CD4-positive, alpha-beta memory T cell (primary cell): ENCODE results near the gene QRICH1. TPM values are rescaled to one million over a fixed set of nuclear protein-coding genes. Genes with fewer than 3 reads are reported as not detected.

Source experiments
- CTCF ChIA-PET: fragments of 350-600 bp; sonication (Branson Sonifier 250); formaldehyde crosslinking; loops from one replicate; lab custom pipeline; 2021; ENCODE audit warnings: inconsistent platforms; ENCODE audit not compliant: partially characterized antibody; lab: Charles Lee
- POLR2A ChIA-PET: fragments of 350-600 bp; sonication (Branson Sonifier 250); formaldehyde crosslinking; loops from one replicate; lab custom pipeline; 2021; ENCODE audit not compliant: partially characterized antibody; lab: Charles Lee
- DNase-seq, 5 donors: peaks; one replicate each; pipeline versions ENCODE4 v3.0.0 to v3.0.0-alpha.2; 2020 to 2022; ENCODE audit warnings: mixed read lengths in 1 of 5
- H3K27ac ChIP-seq: one replicate; pipeline ENCODE4 v1.7.0; 2013; ENCODE audit warnings: low read depth, low read length
- H3K27me3 ChIP-seq: 2 replicates; pipeline ENCODE4 v1.7.0; 2013; ENCODE audit warnings: mild to moderate bottlenecking, low read length, moderate library complexity; ENCODE audit not compliant: insufficient read depth
- H3K36me3 ChIP-seq: 2 replicates; pipeline ENCODE4 v1.7.0; 2013; ENCODE audit warnings: mild to moderate bottlenecking, low read length, moderate library complexity; ENCODE audit not compliant: insufficient read depth
- H3K4me1 ChIP-seq: 2 replicates; pipeline ENCODE4 v1.7.0; 2013; ENCODE audit warnings: mild to moderate bottlenecking, low read length, moderate library complexity; ENCODE audit not compliant: insufficient read depth
- H3K4me3 ChIP-seq, 2 donors: one replicate each; pipeline ENCODE4 v1.7.0; 2013; ENCODE audit warnings: low read length in 2 of 2, mild to moderate bottlenecking in 1 of 2
- H3K9me3 ChIP-seq, 2 donors: one replicate each; pipeline ENCODE4 v1.7.0; 2013; ENCODE audit warnings: low read length in 2 of 2, control low read depth in 1 of 2; ENCODE audit not compliant: control insufficient read depth in 1 of 2
- H3K27ac Mint-ChIP-seq, 7 donors: one replicate each; pipeline ENCODE4 v1.8.0; 2020 to 2021; ENCODE audit warnings: mixed read lengths in 7 of 7, mild to moderate bottlenecking in 6 of 7, inconsistent platforms in 3 of 7, moderate library complexity in 3 of 7
- H3K27me3 Mint-ChIP-seq, 2 donors: one replicate each; pipeline ENCODE4 v1.8.0; 2020 to 2021; ENCODE audit warnings: mixed read lengths in 2 of 2
- H3K36me3 Mint-ChIP-seq, 2 donors: one replicate each; pipeline ENCODE4 v1.8.0; 2020 to 2021; ENCODE audit warnings: mixed read lengths in 2 of 2, inconsistent platforms in 1 of 2, mild to moderate bottlenecking in 1 of 2
- H3K4me1 Mint-ChIP-seq, 4 donors: one replicate each; pipeline ENCODE4 v1.8.0; 2020 to 2021; ENCODE audit warnings: mixed read lengths in 4 of 4, mild to moderate bottlenecking in 1 of 4
- H3K4me3 Mint-ChIP-seq, 8 donors: one replicate each; pipeline ENCODE4 v1.8.0; 2020 to 2021; ENCODE audit warnings: mixed read lengths in 8 of 8, mild to moderate bottlenecking in 7 of 8, moderate library complexity in 6 of 8, inconsistent platforms in 3 of 8
- H3K9me3 Mint-ChIP-seq, 8 donors: one replicate each; pipeline ENCODE4 v1.8.0; 2020 to 2021; ENCODE audit warnings: mixed read lengths in 8 of 8, mild to moderate bottlenecking in 5 of 8, inconsistent platforms in 3 of 8, moderate library complexity in 1 of 8
- intact Hi-C: fragments of 100-400 bp; cut with micrococcal nuclease; formaldehyde crosslinking; loops from one replicate; pipeline ENCODE4 v1.15.1; 2023
- polyA plus RNA-seq, 2 donors: library from polyadenylated mRNA; unstranded; fragments of 300-500 nt; fragmentation: Illumina TruSeq; gene quantifications; one replicate each; pipeline ENCODE4 v1.2.3, GENCODE V29; 2021
- total RNA-seq, 2 experiments: library from RNA; stranded (reverse); gene quantifications; one replicate each; pipeline ENCODE4 v1.2.3, GENCODE V29; 2021

The QRICH1 gene
- total and polyA plus RNA-seq, 4 experiments from 2014 or later, result 18.6 to 177 (median 102) TPM

DNA sequence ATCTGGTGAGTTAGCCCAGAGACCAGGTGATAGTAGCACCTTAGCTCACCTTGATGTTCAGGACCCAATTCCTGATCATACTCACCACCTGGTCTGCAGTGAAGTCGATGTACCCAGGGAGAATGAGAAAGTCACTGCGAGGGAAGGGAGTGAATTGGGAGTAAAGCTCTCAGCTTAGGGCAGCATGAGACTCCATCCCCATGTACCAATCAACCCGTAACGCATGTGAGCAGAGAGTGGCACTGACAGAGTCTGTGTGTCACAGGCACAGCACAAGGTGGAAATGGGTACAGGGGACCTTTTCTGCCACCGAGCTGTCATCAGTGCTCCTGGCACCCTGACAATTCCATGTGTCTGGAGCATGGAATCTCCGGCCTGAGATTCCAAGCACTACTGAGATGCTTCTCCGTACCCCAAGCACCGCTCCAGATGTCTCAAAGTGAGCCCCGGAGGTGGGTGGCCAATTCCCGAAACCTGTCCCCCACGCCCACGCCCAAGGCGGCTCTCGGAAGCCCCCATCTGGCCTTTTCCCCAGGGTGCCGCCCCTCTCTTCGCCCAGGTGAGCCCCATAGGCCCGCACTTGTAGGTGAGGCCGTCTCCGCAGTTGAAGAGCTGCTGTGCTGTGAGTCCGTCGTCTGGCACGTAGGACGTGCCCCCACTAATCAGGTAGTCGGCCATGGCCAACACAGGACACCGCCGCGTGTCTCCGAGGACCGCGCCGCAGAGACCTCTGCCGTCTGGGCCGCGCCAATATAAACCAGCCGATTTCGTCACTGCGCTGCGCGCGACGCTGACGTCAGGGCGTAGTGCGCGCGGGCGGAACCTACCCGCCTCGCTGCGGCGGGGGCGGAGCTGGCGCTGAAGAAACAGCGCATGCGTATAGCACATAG lies 65.0 kb downstream of the QRICH1 start, which contains the start of gene IMPDH2:
Gene IMPDH2 (minus strand): TSS at position 726 of the 890 bp plus-strand sequence. CDS start 48 bp downstream, at position 678.
- Histone ChIP-seq H3K36me3 (peaks cover 48% of the 10 kb centered on the region), H3K27me3 (no peaks in the 10 kb centered on the region), H3K27ac (peak within 1 kb of the TSS; percentile 93), H3K4me3 (peak within 1 kb of the TSS; percentile 64 to 77), H3K9me3 (no peaks in the 10 kb centered on the region), H3K4me1 (peaks cover 21% of the 10 kb centered on the region)
- peaks cover 0 to 4% (median 0%) of the 10 kb centered on the region in 8 donors for H3K9me3 Mint-ChIP-seq
- ChIA-PET POLR2A (interaction anchor here (0.6 to 17.6 kb wide), 28 partner anchors 8 to 441 kb away, joined by 3 to 629 read pairs (median 4); partner anchors contain the start of genes ARIH2, CCDC71, DAG1 and DALRD3), CTCF (interaction anchor here (0.9 to 4.1 kb wide), 6 partner anchors 12 to 65 kb away, joined by 3 to 61 read pairs (median 6); partner anchors contain the start of genes P4HTM, QRICH1 and WDR6)
- H3K4me1 Mint-ChIP-seq, result peaks cover 17 to 52% (median 24%) of the 10 kb centered on the region in 4 donors
- peak within 1 kb of the TSS; percentile 90 to 97 (median 92) for H3K4me3 Mint-ChIP-seq
- peaks cover 37 to 62% of the 10 kb centered on the region in 2 donors for H3K36me3 Mint-ChIP-seq
- peak within 1 kb of the TSS; percentile 94 to 100 (median 99) for H3K27ac Mint-ChIP-seq
- peak; percentile 91 to 93 (median 93) for DNase-seq
- intact Hi-C loops, result loop anchor here (1.0 to 10.0 kb wide), 6 partner anchors 8 to 316 kb away; partner anchors contain the start of genes USP4 and WDR6
- H3K27me3 Mint-ChIP-seq, result no peaks in the 10 kb centered on the region

GRCh38 chr3:49028298-49028672 lies 65.6 kb downstream of the QRICH1 start:
- peak overlapping the region; percentile 90 to 97 (median 92) for H3K4me3 Mint-ChIP-seq

GRCh38 chr3:49027634-49028033 lies 66.2 kb downstream of the QRICH1 start:
- H3K4me1 Mint-ChIP-seq, result peaks cover 21 to 65% (median 30%) of the 10 kb centered on the region in 4 donors
- intact Hi-C loops, result loop anchor here (2.0 to 10.0 kb wide), 3 partner anchors 65 to 317 kb away; partner anchors contain the start of gene USP4
- no peak for DNase-seq
- Histone ChIP-seq H3K27ac (peak overlapping the region; percentile 93), H3K36me3 (peaks cover 53% of the 10 kb centered on the region), H3K9me3 (no peaks in the 10 kb centered on the region), H3K27me3 (no peaks in the 10 kb centered on the region), H3K4me1 (peaks cover 32% of the 10 kb centered on the region), H3K4me3 (no peak overlapping the region)
- H3K36me3 Mint-ChIP-seq, result peaks cover 35 to 66% of the 10 kb centered on the region in 2 donors
- H3K9me3 Mint-ChIP-seq, result peaks cover 0 to 4% (median 0%) of the 10 kb centered on the region in 8 donors
- CTCF ChIA-PET, result interaction anchor here (4.1 kb wide), 1 partner anchor 39 kb away, joined by 61 read pairs; the partner anchor contains the start of gene P4HTM
- no peaks in the 10 kb centered on the region for H3K27me3 Mint-ChIP-seq
- H3K27ac Mint-ChIP-seq, result peak overlapping the region; percentile 94 to 100 (median 99)
- no peak overlapping the region for H3K4me3 Mint-ChIP-seq
- POLR2A ChIA-PET, result interaction anchor here (0.6 to 17.6 kb wide), 3 partner anchors 12 to 36 kb away, joined by 4 to 629 read pairs (median 377); partner anchors contain the start of genes DALRD3, P4HTM and WDR6

More at GRCh38 chr3:49028298-49028672, 65.6 kb downstream of the QRICH1 start:
- Mint-ChIP-seq H3K27ac (peak overlapping the region; percentile 94 to 100 (median 99)), H3K9me3 (peaks cover 0 to 4% (median 0%) of the 10 kb centered on the region in 8 donors), H3K27me3 (no peaks in the 10 kb centered on the region), H3K36me3 (peaks cover 39 to 66% of the 10 kb centered on the region in 2 donors), H3K4me1 (peaks cover 18 to 59% (median 24%) of the 10 kb centered on the region in 4 donors)
- Histone ChIP-seq H3K36me3 (peaks cover 53% of the 10 kb centered on the region), H3K9me3 (no peaks in the 10 kb centered on the region), H3K4me3 (peak overlapping the region in 1 of 2 donors; percentile 77), H3K27me3 (no peaks in the 10 kb centered on the region), H3K4me1 (peaks cover 25% of the 10 kb centered on the region), H3K27ac (peak overlapping the region; percentile 93)
- ChIA-PET CTCF (interaction anchor here (1.7 to 4.1 kb wide), 3 partner anchors 21 to 66 kb away, joined by 6 to 61 read pairs (median 11); partner anchors contain the start of genes P4HTM, QRICH1 and WDR6), POLR2A (interaction anchor here (0.6 to 17.6 kb wide), 10 partner anchors 9 to 442 kb away, joined by 3 to 629 read pairs (median 4); partner anchors contain the start of genes DAG1, DALRD3, P4HTM and QRICH1)
- DNase-seq, result no peak
- intact Hi-C loops, result loop anchor here (2.0 to 10.0 kb wide), 3 partner anchors 65 to 317 kb away; partner anchors contain the start of gene USP4

DNA sequence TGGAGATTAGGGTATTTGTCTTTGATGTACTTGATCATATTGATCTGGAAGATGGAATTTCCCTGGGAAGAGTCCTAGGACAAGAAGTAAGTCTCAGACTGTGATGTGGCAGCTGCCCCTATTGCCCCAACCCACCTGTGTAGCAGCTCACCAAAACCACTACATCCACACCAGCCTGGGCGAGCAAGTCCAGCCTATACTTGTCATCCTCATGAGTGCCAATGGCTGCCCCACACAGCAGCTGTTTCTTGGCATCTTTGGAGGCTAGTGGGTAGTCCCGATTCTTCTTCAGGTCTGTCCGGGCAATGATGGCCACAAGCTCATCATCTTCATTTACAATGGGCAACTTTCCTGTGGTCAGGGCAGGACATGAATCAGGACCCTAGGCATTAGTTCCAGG lies 67.3 kb downstream of the QRICH1 start:
- no peak for DNase-seq
- H3K36me3 Mint-ChIP-seq, result peaks cover 26 to 59% of the 10 kb centered on the region in 2 donors
- H3K27me3 Mint-ChIP-seq, result no peaks in the 10 kb centered on the region
- ChIA-PET POLR2A (interaction anchor here (0.8 to 17.6 kb wide), 6 partner anchors 16 to 314 kb away, joined by 3 to 629 read pairs (median 5); partner anchors contain the start of genes DALRD3, P4HTM, QRICH1 and USP19), CTCF (interaction anchor here (4.1 kb wide), 1 partner anchor 38 kb away, joined by 61 read pairs; the partner anchor contains the start of gene P4HTM)
- peak overlapping the region in 1 of 8 donors; percentile 35 for H3K4me3 Mint-ChIP-seq
- peaks cover 21 to 69% (median 34%) of the 10 kb centered on the region in 4 donors for H3K4me1 Mint-ChIP-seq
- peaks cover 0 to 4% (median 0%) of the 10 kb centered on the region in 8 donors for H3K9me3 Mint-ChIP-seq
- Histone ChIP-seq H3K36me3 (peaks cover 42% of the 10 kb centered on the region), H3K4me1 (peaks cover 34% of the 10 kb centered on the region), H3K4me3 (no peak overlapping the region), H3K9me3 (no peaks in the 10 kb centered on the region), H3K27me3 (no peaks in the 10 kb centered on the region), H3K27ac (no peak overlapping the region)
- intact Hi-C loops, result loop anchor here (5.0 to 10.0 kb wide), 2 partner anchors 131 to 318 kb away; partner anchors contain the start of gene USP4
- peak overlapping the region in 5 of 7 donors; percentile 57 to 94 (median 76) for H3K27ac Mint-ChIP-seq

DNA sequence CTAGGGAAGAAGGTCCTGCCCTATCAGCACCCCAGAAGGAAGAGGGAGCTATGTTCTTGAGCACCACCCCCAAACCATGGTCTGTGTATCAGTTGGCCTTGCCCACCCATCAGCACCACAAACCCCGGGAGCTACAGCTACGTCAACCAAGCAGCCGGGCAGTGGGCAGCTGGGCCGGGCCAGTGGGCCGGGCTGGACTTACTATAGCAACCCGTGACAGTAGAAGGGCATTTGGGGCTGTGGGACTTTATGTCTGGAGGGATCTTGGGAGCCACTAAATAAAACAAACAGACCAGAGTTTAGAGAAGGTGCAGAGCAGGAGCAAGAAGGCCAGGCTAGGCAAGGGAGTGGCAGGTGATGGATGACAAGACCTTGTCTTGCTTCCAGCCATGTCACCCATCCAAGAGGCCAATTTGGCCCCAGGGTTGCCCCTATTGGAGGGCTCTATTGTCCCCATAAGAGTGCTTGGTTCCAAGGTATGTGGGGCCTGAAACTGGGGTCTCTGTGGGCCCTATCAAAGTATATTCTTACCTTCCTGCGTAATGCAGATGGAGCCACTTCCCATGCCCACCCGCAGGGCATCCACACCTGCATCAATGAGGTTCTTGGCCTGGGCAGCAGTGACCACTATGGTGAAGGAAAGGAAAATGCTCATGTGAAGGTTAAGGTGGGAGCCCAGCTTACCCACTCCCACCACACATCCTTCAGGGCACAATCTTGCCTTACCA lies 67.9 kb downstream of the QRICH1 start:
- peak overlapping the region in 2 of 8 donors; percentile 35 to 46 for H3K4me3 Mint-ChIP-seq
- H3K9me3 Mint-ChIP-seq, result peaks cover 0 to 4% (median 0%) of the 10 kb centered on the region in 8 donors
- DNase-seq, result no peak
- Histone ChIP-seq H3K4me1 (peaks cover 34% of the 10 kb centered on the region), H3K9me3 (no peaks in the 10 kb centered on the region), H3K36me3 (peaks cover 38% of the 10 kb centered on the region), H3K27ac (no peak overlapping the region), H3K4me3 (no peak overlapping the region), H3K27me3 (no peaks in the 10 kb centered on the region)
- ChIA-PET CTCF (interaction anchor here (4.1 to 15.4 kb wide), 3 partner anchors 16 to 37 kb away, joined by 61 to 216 read pairs (median 173); partner anchors contain the start of genes P4HTM and WDR6), POLR2A (interaction anchor here (0.8 to 17.6 kb wide), 7 partner anchors 15 to 315 kb away, joined by 3 to 629 read pairs (median 4); partner anchors contain the start of genes DALRD3, P4HTM, QRICH1 and USP19)
- intact Hi-C loops, result loop anchor here (5.0 to 10.0 kb wide), 2 partner anchors 131 to 319 kb away; partner anchors contain the start of gene USP4
- H3K4me1 Mint-ChIP-seq, result peaks cover 23 to 73% (median 37%) of the 10 kb centered on the region in 4 donors
- no peaks in the 10 kb centered on the region for H3K27me3 Mint-ChIP-seq
- H3K36me3 Mint-ChIP-seq, result peaks cover 21 to 59% of the 10 kb centered on the region in 2 donors
- H3K27ac Mint-ChIP-seq, result peak overlapping the region in 3 of 7 donors; percentile 86 to 94 (median 92)
